SU-DHL-6 (cell line): ENCODE measurements around the gene KIF9.
"Not testable (repeated sequence)": the region's sequence is repeated elsewhere in the genome, so short reads cannot be mapped to it uniquely, and the experiment has no call there.

ENCODE experiments used
- CTCF ChIP-seq: fragments of 200-600 bp; sonication (generic); IDR thresholded peaks from one replicate; pipeline ENCODE4 v1.5.1; 2017; ENCODE audit warnings: antibody characterized with exemption, mild to moderate bottlenecking, low read length, moderate library complexity; ENCODE audit not compliant: insufficient read depth, poor library complexity, severe bottlenecking
- EZH2phosphoT487 ChIP-seq: fragments of 200-600 bp; sonication (generic), shearing (Covaris generic); conservative IDR thresholded peaks from 2 replicates; pipeline ENCODE4 v1.6.1; 2018; ENCODE audit warnings: mild to moderate bottlenecking, antibody characterized with exemption, low read length, moderate library complexity, mixed read lengths

GRCh38 chr3:47251085-47251484 is 31.5 kb downstream of the KIF9 start:
- not testable (repeated sequence) for TF ChIP-seq CTCF, EZH2phosphoT487
